B cell (primary cell): ENCODE results near the gene PAEP. TPM values are rescaled to one million over a fixed set of nuclear protein-coding genes. Genes with fewer than 3 reads are reported as not detected.

Experiments
- ATAC-seq: fragments of 200-7000 bp; cut with Tn5 transposase; one replicate; pipeline ENCODE4 v1.10.0; 2021; ENCODE audit warnings: low read depth, mild to moderate bottlenecking, moderate number of reproducible peaks, moderate library complexity
- CTCF ChIA-PET: fragments of 350-600 bp; sonication (Branson Sonifier 250); formaldehyde crosslinking; loops from one replicate; lab custom pipeline; 2021; ENCODE audit warnings: antibody characterized with exemption, inconsistent platforms; lab: Charles Lee
- POLR2A ChIA-PET: fragments of 350-600 bp; sonication (Branson Sonifier 250); formaldehyde crosslinking; loops from one replicate; lab custom pipeline; 2021; ENCODE audit warnings: antibody characterized with exemption; lab: Charles Lee
- DNase-seq: peaks from one replicate; pipeline ENCODE4 v3.0.0; 2013
- H2AFZ ChIP-seq: 2 replicates; pipeline ENCODE4 v1.6.1; 2012; ENCODE audit warnings: mild to moderate bottlenecking, low read depth, low read length; ENCODE audit not compliant: insufficient read depth, poor library complexity, severe bottlenecking
- H3K27ac ChIP-seq, 2 donors: 1 replicate in 1 of 2; 2 replicates in 1 of 2; pipeline ENCODE4 v1.5.1; 2012 to 2013; ENCODE audit warnings: low read length in 2 of 2, mild to moderate bottlenecking in 2 of 2, moderate library complexity in 1 of 2
- H3K27me3 ChIP-seq, 4 experiments: fragments of 200-600 bp in 1 of 4; sonication (generic) in 1 of 4; replicated peaks in 1 of 4; 1 replicate in 2 of 4; 2 replicates in 2 of 4; pipeline versions ENCODE4 v1.6.1 to v1.7.0; 2013 to 2016; ENCODE audit warnings: low read length in 3 of 4, mild to moderate bottlenecking in 2 of 4, mixed read lengths in 1 of 4, moderate library complexity in 1 of 4; ENCODE audit not compliant: insufficient read depth in 4 of 4, control insufficient read depth in 3 of 4; ENCODE audit errors: control extremely low read depth in 1 of 4
- H3K36me3 ChIP-seq, 2 experiments: replicated peaks in 1 of 2; 1 replicate in 1 of 2; 2 replicates in 1 of 2; pipeline versions ENCODE4 v1.6.1 to v1.7.1; 2013; ENCODE audit warnings: low read length in 1 of 2; ENCODE audit not compliant: insufficient read depth in 2 of 2, control insufficient read depth in 1 of 2; ENCODE audit errors: control extremely low read depth in 1 of 2, extremely low read depth in 1 of 2
- H3K4me1 ChIP-seq, 2 donors: fragments of 200-600 bp in 1 of 2; sonication (generic) in 1 of 2; 1 replicate in 1 of 2; 2 replicates in 1 of 2; pipeline versions ENCODE4 v1.5.1 to v1.6.1; 2013 to 2017; ENCODE audit warnings: low read length in 2 of 2; ENCODE audit not compliant: control insufficient read depth in 2 of 2, insufficient read depth in 2 of 2
- H3K4me2 ChIP-seq: replicated peaks from 2 replicates; pipeline ENCODE3; 2012; ENCODE audit warnings: mild to moderate bottlenecking, low read depth, low read length; ENCODE audit not compliant: poor library complexity, severe bottlenecking
- H3K4me3 ChIP-seq, 5 experiments: fragments of 200-600 bp in 1 of 5; sonication (generic) in 1 of 5; 1 replicate in 3 of 5; 2 replicates in 2 of 5; pipeline versions ENCODE4 v1.5.1 to v1.7.0; 2011 to 2016; ENCODE audit warnings: low read length in 4 of 5, mild to moderate bottlenecking in 4 of 5, low read depth in 2 of 5, control low read depth in 1 of 5, moderate library complexity in 1 of 5; ENCODE audit not compliant: insufficient read depth in 1 of 5; ENCODE audit errors: control extremely low read depth in 1 of 5, extremely low read depth in 1 of 5
- H3K79me2 ChIP-seq: fragments of 200-600 bp; sonication (generic); one replicate; pipeline ENCODE4 v1.6.0; 2016; ENCODE audit warnings: low read length; ENCODE audit not compliant: control insufficient read depth, insufficient read depth
- H3K9ac ChIP-seq: fragments of 200-600 bp; sonication (generic); 2 replicates; pipeline ENCODE4 v1.6.1; 2017; ENCODE audit warnings: mild to moderate bottlenecking, low read length, moderate library complexity
- H3K9me3 ChIP-seq, 3 donors: one replicate each; pipeline versions ENCODE4 v1.6.1 to v1.7.1; 2013; ENCODE audit warnings: low read length in 2 of 3; ENCODE audit not compliant: control insufficient read depth in 2 of 3, insufficient read depth in 1 of 3; ENCODE audit errors: control extremely low read depth in 1 of 3
- H4K20me1 ChIP-seq: 2 replicates; pipeline ENCODE4 v1.6.0; 2012; ENCODE audit warnings: mild to moderate bottlenecking, low read length; ENCODE audit not compliant: insufficient read depth, control insufficient read depth, poor library complexity, severe bottlenecking
- H3K27ac Mint-ChIP-seq: one replicate; pipeline ENCODE4 v1.8.0; 2021; ENCODE audit warnings: mixed read lengths
- H3K27me3 Mint-ChIP-seq: one replicate; pipeline ENCODE4 v1.8.0; 2021; ENCODE audit warnings: mixed read lengths
- H3K4me1 Mint-ChIP-seq: one replicate; pipeline ENCODE4 v1.8.0; 2021; ENCODE audit warnings: mixed read lengths
- H3K4me3 Mint-ChIP-seq: one replicate; pipeline ENCODE4 v1.8.0; 2021; ENCODE audit warnings: mixed read lengths
- H3K9me3 Mint-ChIP-seq: one replicate; pipeline ENCODE4 v1.8.0; 2022; ENCODE audit warnings: mixed read lengths; ENCODE audit not compliant: insufficient read depth
- EZH2 ChIP-seq: IDR thresholded peaks from 2 replicates; pipeline ENCODE4 v1.6.1; 2012; ENCODE audit warnings: borderline replicate concordance, low read depth, mild to moderate bottlenecking, moderate library complexity, low read length; ENCODE audit not compliant: insufficient read depth, poor library complexity, severe bottlenecking
- WGBS: methylation state at CpG from one replicate; pipeline ENCODE4 v1.1.5; 2013; ENCODE audit warnings: missing lambda C conversion rate; ENCODE audit not compliant: insufficient coverage; 5-methylcytosine and 5-hydroxymethylcytosine counted together
- intact Hi-C: fragments of 100-400 bp; cut with micrococcal nuclease; formaldehyde crosslinking; loops from one replicate; pipeline ENCODE4 v1.10.0; 2022
- polyA plus RNA-seq: library from polyadenylated mRNA; depleted of rRNA; stranded (reverse); fragments of >200 nt; gene quantifications from 2 replicates; pipeline ENCODE4 v1.2.3, GENCODE V29; 2012
- total RNA-seq, 2 donors: library from RNA; stranded (reverse); fragments of 120-200 nt in 1 of 2; gene quantifications; 1 replicate in 1 of 2; 2 replicates in 1 of 2; pipeline versions ENCODE4 v1.2.3 to v1.2.4, GENCODE V29; 2013 to 2022
- TF ChIP-seq, protein P1 (sequence below): fragments of 200-600 bp; IDR thresholded peaks from one replicate; pipeline ENCODE4 v1.8.0; 2022; ENCODE audit warnings: antibody characterized with exemption, mild to moderate bottlenecking

PAEP gene
- total and polyA plus RNA-seq, 2 donors (not counting 1 experiment from before 2014, with no cell fraction given): not detected

DNA sequence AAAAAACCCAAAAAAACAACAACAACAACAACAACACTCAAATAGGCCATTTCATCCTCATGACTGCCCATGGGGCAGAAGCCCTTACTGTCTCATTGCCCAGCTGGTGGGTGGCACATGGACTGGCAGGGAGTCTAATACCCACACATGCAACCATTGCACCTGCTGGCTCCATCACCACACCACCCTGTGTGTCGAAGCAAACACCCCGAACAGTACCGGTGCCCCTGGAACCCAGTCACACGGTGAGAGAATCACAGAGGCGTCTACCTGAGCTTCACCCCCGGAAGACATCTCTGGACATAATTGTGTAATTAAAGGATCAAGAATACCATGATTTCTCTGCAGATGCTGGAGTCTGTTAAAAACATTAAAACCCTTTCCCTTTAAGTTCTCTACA is 6.5 kb downstream of the PAEP start:
- CTCF ChIA-PET: no interaction called here
- WGBS: 98% methylated on average over 4 of the region's 6 CpGs
- Mint-ChIP-seq H3K4me1 (no peaks in the 10 kb centered on the region), H3K27me3 (peaks cover 5% of the 10 kb centered on the region), H3K4me3 (no peak overlapping the region), H3K9me3 (peaks cover 4% of the 10 kb centered on the region), H3K27ac (no peak overlapping the region)
- Histone ChIP-seq H4K20me1 (no peaks in the 10 kb centered on the region), H3K79me2 (no peaks in the 10 kb centered on the region), H3K36me3 (no peaks in the 10 kb centered on the region), H2AFZ (no peak overlapping the region), H3K4me3 (no peak overlapping the region), H3K4me2 (no peak overlapping the region), H3K27me3 (peaks cover 0 to 2% (median 0%) of the 10 kb centered on the region in 4 experiments), H3K4me1 (no peaks in the 10 kb centered on the region), H3K27ac (no peak overlapping the region), H3K9ac (no peak overlapping the region), H3K9me3 (no peaks in the 10 kb centered on the region)
- POLR2A ChIA-PET: no interaction called here
- intact Hi-C loops: no loop called here
- no peak for TF ChIP-seq EZH2
- TF ChIP-seq, protein P1, sequence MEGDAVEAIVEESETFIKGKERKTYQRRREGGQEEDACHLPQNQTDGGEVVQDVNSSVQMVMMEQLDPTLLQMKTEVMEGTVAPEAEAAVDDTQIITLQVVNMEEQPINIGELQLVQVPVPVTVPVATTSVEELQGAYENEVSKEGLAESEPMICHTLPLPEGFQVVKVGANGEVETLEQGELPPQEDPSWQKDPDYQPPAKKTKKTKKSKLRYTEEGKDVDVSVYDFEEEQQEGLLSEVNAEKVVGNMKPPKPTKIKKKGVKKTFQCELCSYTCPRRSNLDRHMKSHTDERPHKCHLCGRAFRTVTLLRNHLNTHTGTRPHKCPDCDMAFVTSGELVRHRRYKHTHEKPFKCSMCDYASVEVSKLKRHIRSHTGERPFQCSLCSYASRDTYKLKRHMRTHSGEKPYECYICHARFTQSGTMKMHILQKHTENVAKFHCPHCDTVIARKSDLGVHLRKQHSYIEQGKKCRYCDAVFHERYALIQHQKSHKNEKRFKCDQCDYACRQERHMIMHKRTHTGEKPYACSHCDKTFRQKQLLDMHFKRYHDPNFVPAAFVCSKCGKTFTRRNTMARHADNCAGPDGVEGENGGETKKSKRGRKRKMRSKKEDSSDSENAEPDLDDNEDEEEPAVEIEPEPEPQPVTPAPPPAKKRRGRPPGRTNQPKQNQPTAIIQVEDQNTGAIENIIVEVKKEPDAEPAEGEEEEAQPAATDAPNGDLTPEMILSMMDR: no peak
- ATAC-seq (no peak), DNase-seq (no peak)

DNA sequence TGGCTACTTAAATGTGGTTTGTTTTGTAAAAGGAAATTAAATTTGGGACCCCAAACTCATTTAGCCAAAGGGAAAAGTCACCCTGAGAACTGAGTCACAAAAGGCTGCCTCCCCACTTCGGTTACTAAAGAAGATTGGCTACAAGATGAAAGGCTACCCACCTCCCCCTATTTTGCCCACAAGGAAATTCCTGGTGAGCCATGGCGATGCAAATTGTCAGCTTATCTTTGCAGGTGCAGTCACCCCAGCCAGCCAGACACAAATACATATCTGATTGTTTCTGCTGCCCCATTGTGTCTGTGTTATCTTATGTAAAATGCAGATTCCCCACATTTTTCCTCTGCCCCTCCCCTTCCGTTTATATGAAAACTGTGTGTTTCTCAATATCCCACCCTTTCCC is 8.9 kb downstream of the PAEP start:
- Histone ChIP-seq H3K79me2 (no peaks in the 10 kb centered on the region), H3K9ac (no peak overlapping the region), H3K4me2 (no peak overlapping the region), H3K36me3 (no peaks in the 10 kb centered on the region), H3K4me1 (no peaks in the 10 kb centered on the region), H3K9me3 (peaks cover 0 to 4% (median 0%) of the 10 kb centered on the region in 3 donors), H2AFZ (no peak overlapping the region), H3K27me3 (peaks cover 0 to 2% (median 0%) of the 10 kb centered on the region in 4 experiments), H3K4me3 (no peak overlapping the region), H4K20me1 (no peaks in the 10 kb centered on the region), H3K27ac (no peak overlapping the region)
- H3K27me3 Mint-ChIP-seq: peaks cover 8% of the 10 kb centered on the region
- TF ChIP-seq EZH2: no peak
- TF ChIP-seq, protein P1: no peak
- H3K9me3 Mint-ChIP-seq: peaks cover 4% of the 10 kb centered on the region
- DNase-seq (no peak), ATAC-seq (no peak)
- intact Hi-C loops: no loop called here
- ChIA-PET CTCF (no interaction called here), POLR2A (no interaction called here)
- no peaks in the 10 kb centered on the region for H3K4me1 Mint-ChIP-seq
- WGBS: 72% methylated on average over 2 of the region's 3 CpGs
- no peak overlapping the region for H3K4me3 Mint-ChIP-seq
- no peak overlapping the region for H3K27ac Mint-ChIP-seq
